Measurements from ENCODE around the gene OCRL. TPM values are rescaled to one million over a fixed set of nuclear protein-coding genes. Genes with fewer than 3 reads are reported as not detected.

Gene OCRL
- total RNA-seq, 1 experiment from 2014 or later: 8.1 TPM

GRCh38 chrX:129577877-129578276 is 37.8 kb downstream of the OCRL start:
- DNase-seq: no peak
- H3K79me2 ChIP-seq (ENCODE audit: low read length): no peaks in the 10 kb centered on the region
- no peak overlapping the region for H3K27ac ChIP-seq (ENCODE audit: low read length)
- peaks cover 6% of the 10 kb centered on the region; the same call in 1 of the 2 replicates for H3K36me3 ChIP-seq (ENCODE audit: insufficient read depth, low read length)
- H2AFZ ChIP-seq (ENCODE audit: low read length): no peak overlapping the region
- H4K20me1 ChIP-seq (ENCODE audit: insufficient read depth, low read depth, low read length): no peaks in the 10 kb centered on the region
- H3K9me3 ChIP-seq (ENCODE audit: low read length): no peaks in the 10 kb centered on the region
- H3K4me1 ChIP-seq (ENCODE audit: low read length): peaks cover 4% of the 10 kb centered on the region
- H3K27me3 ChIP-seq (ENCODE audit: low read length): no peaks in the 10 kb centered on the region
- H3K4me2 ChIP-seq (ENCODE audit: low read depth, low read length, poor library complexity, severe bottlenecking): no peak overlapping the region
- no peaks in the 10 kb centered on the region for H3K9me2 ChIP-seq (replicated peaks; ENCODE audit: insufficient read depth, low read length)
- no peak overlapping the region for H3K4me3 ChIP-seq (ENCODE audit: low read length)
- no peak overlapping the region for H3K9ac ChIP-seq (ENCODE audit: low read length)

GRCh38 chrX:129581904-129582303 is 41.8 kb downstream of the OCRL start:
- Histone ChIP-seq H4K20me1 (ENCODE audit: insufficient read depth, low read depth, low read length) (no peaks in the 10 kb centered on the region), H3K79me2 (ENCODE audit: low read length) (no peaks in the 10 kb centered on the region), H3K9me3 (ENCODE audit: low read length) (no peaks in the 10 kb centered on the region), H3K27me3 (ENCODE audit: low read length) (no peaks in the 10 kb centered on the region), H3K36me3 (ENCODE audit: insufficient read depth, low read length) (peaks cover 3% of the 10 kb centered on the region; the same call in 1 of the 2 replicates), H3K9me2 (replicated peaks; ENCODE audit: insufficient read depth, low read length) (no peaks in the 10 kb centered on the region), H3K27ac (ENCODE audit: low read length) (no peak overlapping the region), H2AFZ (ENCODE audit: low read length) (no peak overlapping the region), H3K4me1 (ENCODE audit: low read length) (peaks cover 6% of the 10 kb centered on the region), H3K9ac (ENCODE audit: low read length) (no peak overlapping the region), H3K4me3 (ENCODE audit: low read length) (no peak overlapping the region), H3K4me2 (ENCODE audit: low read depth, low read length, poor library complexity, severe bottlenecking) (no peak overlapping the region)
- no peak for DNase-seq

GRCh38 chrX:129585167-129585566 is 45.1 kb downstream of the OCRL start:
- no peak for DNase-seq
- no peak overlapping the region for H3K27ac ChIP-seq (ENCODE audit: low read length)
- H4K20me1 ChIP-seq (ENCODE audit: insufficient read depth, low read depth, low read length): no peaks in the 10 kb centered on the region
- H3K9ac ChIP-seq (ENCODE audit: low read length): no peak overlapping the region
- H3K79me2 ChIP-seq (ENCODE audit: low read length): no peaks in the 10 kb centered on the region
- H3K9me2 ChIP-seq (replicated peaks; ENCODE audit: insufficient read depth, low read length): no peaks in the 10 kb centered on the region
- H3K4me3 ChIP-seq (ENCODE audit: low read length): no peak overlapping the region
- no peaks in the 10 kb centered on the region for H3K9me3 ChIP-seq (ENCODE audit: low read length)
- H3K4me2 ChIP-seq (ENCODE audit: low read depth, low read length, poor library complexity, severe bottlenecking): no peak overlapping the region
- no peaks in the 10 kb centered on the region for H3K36me3 ChIP-seq (ENCODE audit: insufficient read depth, low read length)
- peaks cover 6% of the 10 kb centered on the region for H3K4me1 ChIP-seq (ENCODE audit: low read length)
- H2AFZ ChIP-seq (ENCODE audit: low read length): no peak overlapping the region
- no peaks in the 10 kb centered on the region for H3K27me3 ChIP-seq (ENCODE audit: low read length)

- Histone ChIP-seq H3K4me2 (ENCODE audit: low read depth, low read length, poor library complexity, severe bottlenecking) (no peak overlapping the region), H3K9me2 (replicated peaks; ENCODE audit: insufficient read depth, low read length) (no peaks in the 10 kb centered on the region), H3K9ac (ENCODE audit: low read length) (no peak overlapping the region), H3K27me3 (ENCODE audit: low read length) (no peaks in the 10 kb centered on the region), H3K4me3 (ENCODE audit: low read length) (no peak overlapping the region), H3K4me1 (ENCODE audit: low read length) (peaks cover 6% of the 10 kb centered on the region), H3K27ac (ENCODE audit: low read length) (no peak overlapping the region), H2AFZ (ENCODE audit: low read length) (no peak overlapping the region), H3K79me2 (ENCODE audit: low read length) (no peaks in the 10 kb centered on the region), H3K9me3 (ENCODE audit: low read length) (no peaks in the 10 kb centered on the region), H4K20me1 (ENCODE audit: insufficient read depth, low read depth, low read length) (no peaks in the 10 kb centered on the region), H3K36me3 (ENCODE audit: insufficient read depth, low read length) (no peaks in the 10 kb centered on the region)
- no peak for DNase-seq
Measured at GRCh38 chrX:129585691-129586090, 45.6 kb downstream of the OCRL start.

DNA sequence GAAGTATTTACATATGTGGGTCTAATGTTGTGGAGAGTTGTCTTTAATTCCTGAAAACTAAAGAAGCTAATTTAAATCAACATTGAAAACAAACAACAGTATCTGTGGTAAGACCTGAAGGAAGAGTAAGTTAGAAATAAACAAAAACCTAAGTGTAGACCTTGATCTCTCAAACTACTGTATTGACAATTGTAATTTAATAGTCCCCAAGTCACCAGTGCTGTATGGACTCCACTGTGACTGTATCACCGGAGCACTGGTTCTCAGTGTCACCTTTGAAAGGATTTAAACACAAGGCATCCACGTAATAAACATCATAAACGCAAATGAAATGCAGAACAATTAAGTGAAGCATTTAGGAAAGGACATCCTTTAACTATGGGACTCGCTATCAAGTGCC is 46.4 kb downstream of the OCRL start:
- DNase-seq: no peak
- H3K27me3 ChIP-seq (ENCODE audit: low read length): no peaks in the 10 kb centered on the region
- H3K4me1 ChIP-seq (ENCODE audit: low read length): peaks cover 2% of the 10 kb centered on the region; the same call in 1 of the 2 replicates
- no peaks in the 10 kb centered on the region for H4K20me1 ChIP-seq (ENCODE audit: insufficient read depth, low read depth, low read length)
- no peaks in the 10 kb centered on the region for H3K79me2 ChIP-seq (ENCODE audit: low read length)
- H3K9me3 ChIP-seq (ENCODE audit: low read length): no peaks in the 10 kb centered on the region
- H3K9me2 ChIP-seq (replicated peaks; ENCODE audit: insufficient read depth, low read length): no peaks in the 10 kb centered on the region
- H3K36me3 ChIP-seq (ENCODE audit: insufficient read depth, low read length): no peaks in the 10 kb centered on the region
- no peak overlapping the region for H2AFZ ChIP-seq (ENCODE audit: low read length)
- no peak overlapping the region for H3K4me2 ChIP-seq (ENCODE audit: low read depth, low read length, poor library complexity, severe bottlenecking)
- no peak overlapping the region for H3K9ac ChIP-seq (ENCODE audit: low read length)
- H3K27ac ChIP-seq (ENCODE audit: low read length): no peak overlapping the region
- H3K4me3 ChIP-seq (ENCODE audit: low read length): no peak overlapping the region

DNA sequence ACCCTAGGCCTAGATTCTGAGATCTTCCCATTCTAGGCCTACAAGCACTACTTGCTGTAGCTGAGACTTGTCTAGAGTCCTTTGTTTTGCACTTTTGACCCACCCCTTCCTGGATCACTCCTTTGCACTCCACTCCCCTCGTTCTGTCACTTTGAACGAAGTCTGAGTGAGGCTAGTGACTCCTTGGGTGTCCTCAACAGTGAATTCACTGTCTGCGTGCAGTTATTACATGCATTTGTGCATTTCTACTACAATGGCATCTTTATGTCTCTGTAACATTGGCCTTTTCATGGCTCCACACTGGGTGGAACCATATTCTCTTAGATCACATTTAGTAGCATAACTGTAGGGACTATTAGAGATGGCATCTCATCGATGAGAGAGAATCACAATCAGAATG is 50.5 kb downstream of the OCRL start:
- Histone ChIP-seq H3K4me3 (ENCODE audit: low read length) (no peak overlapping the region), H3K27me3 (ENCODE audit: low read length) (no peaks in the 10 kb centered on the region), H3K9ac (ENCODE audit: low read length) (no peak overlapping the region), H3K27ac (ENCODE audit: low read length) (no peak overlapping the region), H3K9me2 (replicated peaks; ENCODE audit: insufficient read depth, low read length) (no peaks in the 10 kb centered on the region), H3K9me3 (ENCODE audit: low read length) (no peaks in the 10 kb centered on the region), H2AFZ (ENCODE audit: low read length) (no peak overlapping the region), H3K79me2 (ENCODE audit: low read length) (no peaks in the 10 kb centered on the region), H3K4me1 (ENCODE audit: low read length) (peaks cover 7% of the 10 kb centered on the region), H3K4me2 (ENCODE audit: low read depth, low read length, poor library complexity, severe bottlenecking) (no peak overlapping the region), H4K20me1 (ENCODE audit: insufficient read depth, low read depth, low read length) (no peaks in the 10 kb centered on the region), H3K36me3 (ENCODE audit: insufficient read depth, low read length) (no peaks in the 10 kb centered on the region)
- no peak for DNase-seq

DNA sequence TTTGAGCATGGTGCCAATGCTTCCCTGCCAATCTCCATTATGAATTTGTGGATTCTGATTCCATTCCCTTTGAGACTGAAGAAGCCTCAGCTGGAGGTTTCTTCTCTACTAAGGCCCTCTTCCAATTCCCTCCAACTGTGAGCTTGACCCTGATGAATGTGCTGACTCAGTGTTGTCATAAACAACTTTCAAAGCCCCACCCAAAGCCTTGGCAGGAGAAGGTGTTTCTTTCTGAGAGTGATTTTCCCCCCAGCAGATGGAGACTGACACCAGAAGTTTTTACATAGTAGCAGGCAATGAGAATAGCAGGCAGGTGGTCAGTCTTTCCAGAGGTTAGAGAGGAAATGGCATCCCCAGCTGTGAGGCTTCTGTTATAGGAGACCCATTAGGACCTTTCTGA is 53.1 kb downstream of the OCRL start:
- no peaks in the 10 kb centered on the region for H3K27me3 ChIP-seq (ENCODE audit: low read length)
- no peak overlapping the region for H2AFZ ChIP-seq (ENCODE audit: low read length)
- H3K9ac ChIP-seq (ENCODE audit: low read length): no peak overlapping the region
- H3K9me3 ChIP-seq (ENCODE audit: low read length): no peaks in the 10 kb centered on the region
- DNase-seq: no peak
- H3K4me1 ChIP-seq (ENCODE audit: low read length): peaks cover 15% of the 10 kb centered on the region
- no peak overlapping the region for H3K4me3 ChIP-seq (ENCODE audit: low read length)
- H3K4me2 ChIP-seq (ENCODE audit: low read depth, low read length, poor library complexity, severe bottlenecking): no peak overlapping the region
- no peaks in the 10 kb centered on the region for H4K20me1 ChIP-seq (ENCODE audit: insufficient read depth, low read depth, low read length)
- H3K36me3 ChIP-seq (ENCODE audit: insufficient read depth, low read length): no peaks in the 10 kb centered on the region
- no peaks in the 10 kb centered on the region for H3K9me2 ChIP-seq (replicated peaks; ENCODE audit: insufficient read depth, low read length)
- no peak overlapping the region for H3K27ac ChIP-seq (ENCODE audit: low read length)
- H3K79me2 ChIP-seq (ENCODE audit: low read length): no peaks in the 10 kb centered on the region

DNA sequence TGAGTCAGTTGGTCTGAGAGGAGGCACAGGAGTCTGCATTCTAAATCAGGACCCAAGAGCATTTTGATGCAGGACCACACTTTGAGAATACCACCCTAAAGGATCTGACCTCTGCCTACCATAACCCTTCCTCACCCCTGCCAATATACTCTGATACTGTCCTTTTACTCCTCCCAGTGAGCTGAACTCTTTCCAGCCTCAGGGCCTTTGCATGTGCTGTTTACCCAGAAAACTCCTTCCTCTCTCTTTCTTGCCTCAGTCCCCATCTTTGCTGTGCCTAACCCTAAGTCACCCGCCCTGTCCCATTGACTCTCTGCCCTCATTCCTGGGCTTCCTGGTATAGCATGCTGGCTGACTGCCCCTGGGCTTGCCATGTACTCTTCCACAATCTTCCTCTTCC is 54.7 kb downstream of the OCRL start:
- Histone ChIP-seq H2AFZ (ENCODE audit: low read length) (no peak overlapping the region), H3K9me2 (replicated peaks; ENCODE audit: insufficient read depth, low read length) (no peaks in the 10 kb centered on the region), H3K79me2 (ENCODE audit: low read length) (no peaks in the 10 kb centered on the region), H3K4me1 (ENCODE audit: low read length) (peaks cover 15% of the 10 kb centered on the region), H4K20me1 (ENCODE audit: insufficient read depth, low read depth, low read length) (no peaks in the 10 kb centered on the region), H3K27ac (ENCODE audit: low read length) (no peak overlapping the region), H3K4me3 (ENCODE audit: low read length) (no peak overlapping the region), H3K4me2 (ENCODE audit: low read depth, low read length, poor library complexity, severe bottlenecking) (no peak overlapping the region), H3K9ac (ENCODE audit: low read length) (no peak overlapping the region), H3K9me3 (ENCODE audit: low read length) (no peaks in the 10 kb centered on the region), H3K27me3 (ENCODE audit: low read length) (no peaks in the 10 kb centered on the region), H3K36me3 (ENCODE audit: insufficient read depth, low read length) (no peaks in the 10 kb centered on the region)
- DNase-seq: peak; percentile 24

GRCh38 chrX:129596077-129596476 is 56.0 kb downstream of the OCRL start:
- peaks cover 18% of the 10 kb centered on the region for H3K4me1 ChIP-seq (ENCODE audit: low read length)
- H3K4me2 ChIP-seq (ENCODE audit: low read depth, low read length, poor library complexity, severe bottlenecking): peak overlapping the region; percentile 47
- H3K9ac ChIP-seq (ENCODE audit: low read length): peak overlapping the region; percentile 35
- H3K9me2 ChIP-seq (replicated peaks; ENCODE audit: insufficient read depth, low read length): no peaks in the 10 kb centered on the region
- H3K79me2 ChIP-seq (ENCODE audit: low read length): no peaks in the 10 kb centered on the region
- peak; percentile 55 for DNase-seq
- H2AFZ ChIP-seq (ENCODE audit: low read length): peak overlapping the region; percentile 78; the same call in 1 of the 2 replicates
- no peaks in the 10 kb centered on the region for H3K9me3 ChIP-seq (ENCODE audit: low read length)
- no peaks in the 10 kb centered on the region for H3K36me3 ChIP-seq (ENCODE audit: insufficient read depth, low read length)
- peak overlapping the region; percentile 14; the same call in 1 of the 2 replicates for H3K4me3 ChIP-seq (ENCODE audit: low read length)
- H3K27ac ChIP-seq (ENCODE audit: low read length): peak overlapping the region; percentile 84
- no peaks in the 10 kb centered on the region for H3K27me3 ChIP-seq (ENCODE audit: low read length)
- no peaks in the 10 kb centered on the region for H4K20me1 ChIP-seq (ENCODE audit: insufficient read depth, low read depth, low read length)
